ENCODE measurements around the gene LEMD1.

LEMD1 gene

GRCh38 chr1:205351984-205352713 lies 69.7 kb downstream of the LEMD1 start:
- no peak for DNase-seq

GRCh38 chr1:205350691-205351141 lies 71.1 kb downstream of the LEMD1 start:
- no peak for DNase-seq

- no peak for DNase-seq
These were observed 71.7 kb downstream of the LEMD1 start for GRCh38 chr1:205350124-205350523.

GRCh38 chr1:205348554-205349487 lies 73.0 kb downstream of the LEMD1 start:
- no peak for DNase-seq

GRCh38 chr1:205346956-205347574 lies 74.8 kb downstream of the LEMD1 start:
- no peak for DNase-seq

- no peak for DNase-seq
These were observed 76.1 kb downstream of the LEMD1 start for GRCh38 chr1:205345761-205346160.

GRCh38 chr1:205344066-205344928 lies 77.6 kb downstream of the LEMD1 start:
- DNase-seq: no peak

GRCh38 chr1:205343431-205344065 lies 78.3 kb downstream of the LEMD1 start:
- DNase-seq: no peak

GRCh38 chr1:205342986-205343385 lies 78.9 kb downstream of the LEMD1 start:
- no peak for DNase-seq

GRCh38 chr1:205340676-205341075 lies 81.2 kb downstream of the LEMD1 start:
- DNase-seq: no peak

- DNase-seq: peak; percentile 14
These were observed 82.1 kb downstream of the LEMD1 start for GRCh38 chr1:205339717-205340116.

- no peak for DNase-seq
These were observed 82.6 kb downstream of the LEMD1 start for GRCh38 chr1:205339197-205339702.

- DNase-seq: no peak
These were observed 83.8 kb downstream of the LEMD1 start for GRCh38 chr1:205338011-205338410.

GRCh38 chr1:205337481-205337880 lies 84.4 kb downstream of the LEMD1 start:
- no peak for DNase-seq

GRCh38 chr1:205335692-205336091 lies 86.2 kb downstream of the LEMD1 start:
- DNase-seq: peak; percentile 57

GRCh38 chr1:205332015-205332791 lies 89.7 kb downstream of the LEMD1 start:
- DNase-seq: no peak
